Measurements from ENCODE around the gene GALNTL6. TPM values are rescaled to one million over a fixed set of nuclear protein-coding genes. Genes with fewer than 3 reads are reported as not detected.

Gene GALNTL6
- total RNA-seq, result 1 to 10 TPM in 2 of 4 donors, under 1 TPM in 1, not detected in 1; 0.26 to 4.0 (median 1.5) TPM

- Histone ChIP-seq H3K27me3 (peaks cover 32% of the 10 kb centered on the region), H3K4me1 (peaks cover 14% of the 10 kb centered on the region), H3K4me3 (peak within 1 kb of the TSS; percentile 47), H3K27ac (no peak within 1 kb of the TSS), H3K36me3 (no peaks in the 10 kb centered on the region), H3K9me3 (no peaks in the 10 kb centered on the region)
- no peak for DNase-seq (ENCODE audit: low spot score in 2 of 2)
- TF ChIP-seq EP300 (IDR thresholded peaks at IDR 0.05) (no peak), CTCF (IDR thresholded peaks at IDR 0.05) (no peak), POLR2AphosphoS5 (IDR thresholded peaks at IDR 0.05) (no peak), POLR2A (IDR thresholded peaks at IDR 0.05) (no peak)
- 0% methylated on average over 14 of the region's 83 CpGs for WGBS
These were observed at the start of gene GALNTL6 for GRCh38 chr4:171812665-171813525. Gene GALNTL6, plus strand, starts transcription at chr4:171813404.

GRCh38 chr4:171765514-171765913 lies 47.7 kb upstream of the GALNTL6 start:
- TF ChIP-seq CTCF (IDR thresholded peaks at IDR 0.05) (no peak), POLR2AphosphoS5 (IDR thresholded peaks at IDR 0.05) (no peak), POLR2A (IDR thresholded peaks at IDR 0.05) (no peak), EP300 (IDR thresholded peaks at IDR 0.05) (no peak)
- DNase-seq (ENCODE audit: low spot score in 2 of 2), result no peak

GRCh38 chr4:171774642-171775190 lies 38.5 kb upstream of the GALNTL6 start:
- no peak for DNase-seq (ENCODE audit: low spot score in 2 of 2)
- TF ChIP-seq POLR2AphosphoS5 (IDR thresholded peaks at IDR 0.05) (no peak), EP300 (IDR thresholded peaks at IDR 0.05) (no peak), CTCF (IDR thresholded peaks at IDR 0.05) (no peak), POLR2A (IDR thresholded peaks at IDR 0.05) (no peak)
- WGBS, result 79% methylated on average over 6 of the region's 6 CpGs

More at GRCh38 chr4:171765514-171765913, 47.7 kb upstream of the GALNTL6 start:
- H3K4me3 ChIP-seq, result no peak overlapping the region
- H3K36me3 ChIP-seq, result no peaks in the 10 kb centered on the region
- peaks cover 7% of the 10 kb centered on the region for H3K9me3 ChIP-seq
- H3K27ac ChIP-seq, result no peak overlapping the region
- no peaks in the 10 kb centered on the region for H3K27me3 ChIP-seq
- H3K4me1 ChIP-seq, result no peaks in the 10 kb centered on the region

GRCh38 chr4:171779301-171779700 lies 33.9 kb upstream of the GALNTL6 start:
- Histone ChIP-seq H3K27me3 (no peaks in the 10 kb centered on the region), H3K4me1 (no peaks in the 10 kb centered on the region), H3K4me3 (no peak overlapping the region), H3K9me3 (no peaks in the 10 kb centered on the region), H3K36me3 (no peaks in the 10 kb centered on the region), H3K27ac (no peak overlapping the region)
- whole genome bisulfite sequencing, result 89% methylated on average over 5 of the region's 5 CpGs
- DNase-seq (ENCODE audit: low spot score in 2 of 2), result no peak
- no peak for TF ChIP-seq POLR2A (IDR thresholded peaks at IDR 0.05)
- no peak for TF ChIP-seq POLR2AphosphoS5 (IDR thresholded peaks at IDR 0.05)
- TF ChIP-seq CTCF (IDR thresholded peaks at IDR 0.05), result no peak
- TF ChIP-seq EP300 (IDR thresholded peaks at IDR 0.05), result no peak

More at GRCh38 chr4:171774642-171775190, 38.5 kb upstream of the GALNTL6 start:
- no peaks in the 10 kb centered on the region for H3K4me1 ChIP-seq
- no peaks in the 10 kb centered on the region for H3K27me3 ChIP-seq
- no peak overlapping the region for H3K27ac ChIP-seq
- H3K4me3 ChIP-seq, result no peak overlapping the region
- no peaks in the 10 kb centered on the region for H3K36me3 ChIP-seq
- H3K9me3 ChIP-seq, result no peaks in the 10 kb centered on the region

- Histone ChIP-seq H3K4me1 (no peaks in the 10 kb centered on the region), H3K27me3 (no peaks in the 10 kb centered on the region), H3K27ac (no peak overlapping the region), H3K9me3 (no peaks in the 10 kb centered on the region), H3K4me3 (no peak overlapping the region), H3K36me3 (no peaks in the 10 kb centered on the region)
- WGBS, result 51% methylated on average over 3 of the region's 3 CpGs
- DNase-seq (ENCODE audit: low spot score in 2 of 2), result no peak
- no peak for TF ChIP-seq EP300 (IDR thresholded peaks at IDR 0.05)
- no peak for TF ChIP-seq CTCF (IDR thresholded peaks at IDR 0.05)
- no peak for TF ChIP-seq POLR2AphosphoS5 (IDR thresholded peaks at IDR 0.05)
- no peak for TF ChIP-seq POLR2A (IDR thresholded peaks at IDR 0.05)
These were observed 27.8 kb upstream of the GALNTL6 start for GRCh38 chr4:171785388-171785787.

Data from suprapubic skin (tissue), 4 donors.